ENCODE results near the gene RGS17. TPM values are rescaled to one million over a fixed set of nuclear protein-coding genes. Genes with fewer than 3 reads are reported as not detected.

RGS17 gene
- total RNA-seq, 1 experiment from 2014 or later: 3.8 TPM

DNA sequence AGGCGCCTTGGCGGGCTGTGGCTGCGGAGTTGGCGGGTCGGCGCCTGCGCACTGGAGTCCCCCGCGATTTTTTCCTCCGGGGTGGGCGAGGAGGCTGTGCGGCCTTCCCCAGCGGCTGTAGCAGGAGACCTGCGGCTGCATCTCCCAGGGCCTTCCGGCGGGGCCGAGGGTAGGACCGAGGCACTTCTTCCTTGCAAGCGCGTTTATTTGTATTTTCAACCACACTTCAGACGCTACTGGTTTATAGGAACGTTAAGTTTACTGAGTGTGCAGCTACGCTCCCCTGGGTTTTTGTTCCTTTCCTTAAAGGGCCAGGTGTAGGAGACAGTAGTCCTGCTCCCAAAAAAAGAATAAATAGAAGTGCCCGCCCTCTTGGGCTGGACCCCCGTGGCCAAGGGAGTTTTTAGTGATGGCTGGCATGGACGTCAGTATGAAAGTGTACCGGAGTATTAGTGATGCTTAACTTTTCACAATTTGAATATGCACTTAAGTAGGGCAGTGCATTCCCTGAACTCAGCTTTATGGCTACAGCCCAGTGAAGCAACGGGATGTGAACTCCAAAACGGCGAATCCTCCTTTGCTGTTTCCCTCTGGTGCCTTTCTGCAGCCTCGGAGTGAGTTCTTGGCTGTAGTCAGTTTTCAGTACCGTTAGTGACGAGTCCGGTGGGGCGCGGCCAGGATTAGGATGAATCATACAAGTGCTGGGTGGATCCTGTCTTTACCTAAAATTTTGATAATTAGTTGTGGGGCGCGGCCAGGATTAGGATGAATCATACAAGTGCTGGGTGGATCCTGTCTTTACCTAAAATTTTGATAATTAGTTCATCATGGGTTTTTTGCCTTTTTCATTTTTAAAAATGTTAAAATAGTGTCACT is 147.2 kb downstream of the RGS17 start:
- Histone ChIP-seq H3K4me3 (ENCODE audit: insufficient read depth, low read depth, low read length) (peak overlapping the region; percentile 47), H3K27me3 (ENCODE audit: control insufficient read depth, insufficient read depth, low read length) (no peaks in the 10 kb centered on the region), H3K36me3 (replicated peaks; ENCODE audit: control insufficient read depth, insufficient read depth, low read length) (no peaks in the 10 kb centered on the region)
- peak; percentile 23 for DNase-seq

- Histone ChIP-seq H3K36me3 (replicated peaks; ENCODE audit: control insufficient read depth, insufficient read depth, low read length) (peaks cover 2% of the 10 kb centered on the region; the same call in 1 of the 2 replicates), H3K27me3 (ENCODE audit: control insufficient read depth, insufficient read depth, low read length) (no peaks in the 10 kb centered on the region), H3K4me3 (ENCODE audit: insufficient read depth, low read depth, low read length) (peak within 1 kb of the TSS; percentile 96)
- DNase-seq: peak; percentile 96
Observed at GRCh38 chr6:152982904-152983636, 148.0 kb downstream of the RGS17 start, which contains the start of gene FBXO5. Gene FBXO5, minus strand, starts transcription at chr6:152983041. Its CDS starts 82 bp downstream, at chr6:152982959.

DNA sequence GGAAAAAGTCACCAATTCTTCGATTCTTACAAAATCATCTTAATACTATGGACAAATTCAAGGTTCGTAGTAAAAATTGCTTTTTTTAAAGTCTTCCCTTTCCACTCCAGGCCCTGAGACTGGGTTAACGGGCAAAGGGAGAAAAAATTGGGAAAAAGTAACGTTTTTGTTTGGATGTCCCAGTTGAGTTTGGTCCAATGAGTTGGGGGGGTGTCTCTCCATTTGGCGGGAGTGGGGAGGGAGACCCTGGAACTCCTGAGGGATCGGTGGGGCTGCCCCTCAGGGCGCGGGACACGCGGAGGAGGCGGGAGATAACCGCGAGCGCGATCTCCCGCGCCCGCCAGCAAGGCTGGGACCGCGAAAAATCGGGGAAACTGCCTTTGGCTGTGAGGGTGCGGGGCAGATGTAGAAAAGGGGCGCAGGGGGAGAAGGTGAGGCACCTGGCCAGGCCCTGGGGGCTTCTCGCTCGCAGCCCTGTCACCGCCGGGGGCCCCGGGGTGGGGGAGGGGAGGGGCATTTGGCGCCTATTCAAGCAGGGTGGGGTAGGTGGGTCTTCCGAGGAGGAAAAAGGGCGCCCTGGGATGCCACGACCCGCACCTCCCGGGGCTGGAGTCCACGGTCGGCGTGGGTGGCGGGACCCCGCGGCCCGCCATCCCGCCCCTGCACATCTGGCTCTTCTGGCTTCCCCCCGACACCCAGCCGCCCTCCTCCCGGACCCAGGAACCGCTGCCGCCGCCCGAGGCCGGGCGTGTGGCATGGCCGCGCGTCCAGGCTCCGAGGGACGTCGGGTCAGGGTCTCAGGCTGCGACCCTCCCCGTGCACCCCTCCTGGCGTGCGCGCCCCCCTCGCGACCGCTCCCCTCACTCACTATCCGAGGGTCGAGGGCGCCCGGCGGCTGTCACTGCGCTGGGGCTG is 148.8 kb downstream of the RGS17 start:
- H3K36me3 ChIP-seq (replicated peaks; ENCODE audit: control insufficient read depth, insufficient read depth, low read length): peaks cover 2% of the 10 kb centered on the region; the same call in 1 of the 2 replicates
- peak; percentile 63 for DNase-seq
- H3K27me3 ChIP-seq (ENCODE audit: control insufficient read depth, insufficient read depth, low read length): no peaks in the 10 kb centered on the region
- H3K4me3 ChIP-seq (ENCODE audit: insufficient read depth, low read depth, low read length): peak overlapping the region; percentile 96

GRCh38 chr6:152981219-152981618 is 149.9 kb downstream of the RGS17 start:
- peaks cover 6% of the 10 kb centered on the region; the same call in 1 of the 2 replicates for H3K36me3 ChIP-seq (replicated peaks; ENCODE audit: control insufficient read depth, insufficient read depth, low read length)
- H3K4me3 ChIP-seq (ENCODE audit: insufficient read depth, low read depth, low read length): peak overlapping the region; percentile 96
- DNase-seq: no peak
- H3K27me3 ChIP-seq (ENCODE audit: control insufficient read depth, insufficient read depth, low read length): no peaks in the 10 kb centered on the region

GRCh38 chr6:152980656-152981055 is 150.4 kb downstream of the RGS17 start:
- Histone ChIP-seq H3K36me3 (replicated peaks; ENCODE audit: control insufficient read depth, insufficient read depth, low read length) (peaks cover 6% of the 10 kb centered on the region; the same call in 1 of the 2 replicates), H3K4me3 (ENCODE audit: insufficient read depth, low read depth, low read length) (peak overlapping the region; percentile 96)

GRCh38 chr6:152979116-152979515 is 152.0 kb downstream of the RGS17 start:
- H3K4me3 ChIP-seq (ENCODE audit: insufficient read depth, low read depth, low read length): no peak overlapping the region
- DNase-seq: no peak
- peaks cover 14% of the 10 kb centered on the region for H3K36me3 ChIP-seq (replicated peaks; ENCODE audit: control insufficient read depth, insufficient read depth, low read length)
- no peaks in the 10 kb centered on the region for H3K27me3 ChIP-seq (ENCODE audit: control insufficient read depth, insufficient read depth, low read length)

More at GRCh38 chr6:152980656-152981055, 150.4 kb downstream of the RGS17 start:
- no peak for DNase-seq
- H3K27me3 ChIP-seq (ENCODE audit: control insufficient read depth, insufficient read depth, low read length): no peaks in the 10 kb centered on the region

GRCh38 chr6:152978058-152978457 is 153.0 kb downstream of the RGS17 start:
- H3K4me3 ChIP-seq (ENCODE audit: insufficient read depth, low read depth, low read length): no peak overlapping the region
- DNase-seq: no peak
- H3K27me3 ChIP-seq (ENCODE audit: control insufficient read depth, insufficient read depth, low read length): no peaks in the 10 kb centered on the region
- peaks cover 19% of the 10 kb centered on the region for H3K36me3 ChIP-seq (replicated peaks; ENCODE audit: control insufficient read depth, insufficient read depth, low read length)

DNA sequence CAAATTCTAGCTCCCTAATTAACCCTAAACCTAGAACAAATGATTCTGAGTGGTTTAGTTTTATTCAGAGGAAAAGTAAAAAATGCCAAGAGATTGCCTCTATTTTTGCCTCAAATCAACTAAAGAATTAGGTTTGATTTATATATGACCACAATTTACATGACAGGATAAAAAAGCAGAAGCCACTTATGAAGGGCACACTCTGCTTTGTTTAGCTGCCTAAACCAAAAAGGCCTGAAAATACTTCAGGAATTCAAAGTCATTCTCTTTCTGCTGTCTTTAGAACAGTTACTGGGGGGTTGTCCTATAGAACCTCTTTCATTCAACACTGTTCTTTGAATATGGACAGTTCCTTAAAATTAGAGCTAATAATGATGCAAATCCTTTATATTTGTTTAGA is 153.5 kb downstream of the RGS17 start:
- H3K4me3 ChIP-seq (ENCODE audit: insufficient read depth, low read depth, low read length): no peak overlapping the region
- peaks cover 21% of the 10 kb centered on the region for H3K36me3 ChIP-seq (replicated peaks; ENCODE audit: control insufficient read depth, insufficient read depth, low read length)
- no peaks in the 10 kb centered on the region for H3K27me3 ChIP-seq (ENCODE audit: control insufficient read depth, insufficient read depth, low read length)
- no peak for DNase-seq

DNA sequence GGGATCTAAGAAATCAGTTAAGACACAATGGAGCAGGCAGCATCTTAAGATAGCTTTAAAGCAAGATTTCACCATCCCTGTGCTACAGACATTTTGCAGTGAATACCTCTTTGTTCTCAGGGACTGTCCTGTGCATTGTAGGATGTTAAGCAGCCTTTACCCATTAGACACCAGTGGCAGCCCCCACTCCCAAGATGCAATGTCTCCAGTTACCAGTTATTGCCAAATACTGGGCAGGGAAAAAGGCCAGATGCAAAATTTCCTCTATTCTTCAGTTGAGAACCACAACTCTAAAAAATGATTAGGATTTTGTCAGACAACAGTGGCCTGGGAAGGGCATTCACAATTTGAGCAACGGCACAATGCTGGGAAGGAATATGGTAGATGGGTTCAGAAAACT is 154.3 kb downstream of the RGS17 start:
- H3K4me3 ChIP-seq (ENCODE audit: insufficient read depth, low read depth, low read length): no peak overlapping the region
- no peak for DNase-seq
- peaks cover 24% of the 10 kb centered on the region for H3K36me3 ChIP-seq (replicated peaks; ENCODE audit: control insufficient read depth, insufficient read depth, low read length)

GRCh38 chr6:152975204-152975915 is 155.7 kb downstream of the RGS17 start:
- Histone ChIP-seq H3K4me3 (ENCODE audit: insufficient read depth, low read depth, low read length) (no peak overlapping the region), H3K36me3 (replicated peaks; ENCODE audit: control insufficient read depth, insufficient read depth, low read length) (peaks cover 30% of the 10 kb centered on the region), H3K27me3 (ENCODE audit: control insufficient read depth, insufficient read depth, low read length) (no peaks in the 10 kb centered on the region)
- no peak for DNase-seq

More for the DNA sequence above, 154.3 kb downstream of the RGS17 start:
- H3K27me3 ChIP-seq (ENCODE audit: control insufficient read depth, insufficient read depth, low read length): no peaks in the 10 kb centered on the region

DNA sequence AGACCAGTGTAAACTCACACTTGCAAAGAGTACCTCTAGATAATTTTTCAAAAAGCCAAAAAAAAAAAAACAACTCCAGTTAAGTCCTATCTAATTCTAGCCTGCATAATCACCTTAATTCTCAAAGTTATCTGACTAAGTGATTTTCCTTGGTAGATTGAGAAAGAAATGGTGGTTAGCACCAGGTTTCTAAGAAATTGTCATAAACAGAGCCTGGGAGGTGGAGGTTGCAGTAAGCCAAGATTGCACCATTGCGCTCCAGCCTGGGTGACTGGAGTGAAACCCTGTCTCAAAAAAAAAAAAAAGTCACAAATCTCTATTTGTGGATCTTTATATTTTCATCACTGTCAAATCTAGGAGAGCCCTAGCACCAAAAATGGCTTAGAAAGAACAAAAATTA is 157.2 kb downstream of the RGS17 start:
- no peak overlapping the region for H3K4me3 ChIP-seq (ENCODE audit: insufficient read depth, low read depth, low read length)
- H3K27me3 ChIP-seq (ENCODE audit: control insufficient read depth, insufficient read depth, low read length): no peaks in the 10 kb centered on the region
- H3K36me3 ChIP-seq (replicated peaks; ENCODE audit: control insufficient read depth, insufficient read depth, low read length): peaks cover 30% of the 10 kb centered on the region
- no peak for DNase-seq

GRCh38 chr6:152969688-152970418 is 161.2 kb downstream of the RGS17 start:
- H3K36me3 ChIP-seq (replicated peaks; ENCODE audit: control insufficient read depth, insufficient read depth, low read length): peaks cover 21% of the 10 kb centered on the region

More at GRCh38 chr6:152969688-152970418, 161.2 kb downstream of the RGS17 start:
- Histone ChIP-seq H3K27me3 (ENCODE audit: control insufficient read depth, insufficient read depth, low read length) (no peaks in the 10 kb centered on the region), H3K4me3 (ENCODE audit: insufficient read depth, low read depth, low read length) (no peak overlapping the region)
- DNase-seq: no peak
